CD4-positive, alpha-beta T cell treated with Interferon alpha-2 for 1 hour (primary cell): ENCODE data around the gene RLN2.

Experiments
- DNase-seq, 2 donors: peaks; one replicate each; pipeline ENCODE4 v3.0.0-alpha.2; 2020 to 2022

The RLN2 gene

GRCh38 chr9:5265939-5266338 is 38.6 kb downstream of the RLN2 start:
- no peak for DNase-seq

- DNase-seq: no peak
Observed at GRCh38 chr9:5264219-5264595, 40.3 kb downstream of the RLN2 start.

GRCh38 chr9:5263351-5264218 is 40.9 kb downstream of the RLN2 start:
- peak in 1 of 2 donors; percentile 17 for DNase-seq
